Liver (tissue), 9 donors: ENCODE results near the gene NPW. TPM values are rescaled to one million over a fixed set of nuclear protein-coding genes. Genes with fewer than 3 reads are reported as not detected.

Source experiments
- DNase-seq: peaks from one replicate; pipeline ENCODE4 v3.0.0-alpha.2; 2017; ENCODE audit warnings: low spot score
- H3K27ac ChIP-seq, 2 donors: one replicate each; pipeline ENCODE4 v1.7.0; 2013; ENCODE audit warnings: inconsistent platforms in 2 of 2, low read length in 2 of 2, control low read depth in 1 of 2, low read depth in 1 of 2, mild to moderate bottlenecking in 1 of 2
- H3K27me3 ChIP-seq, 4 donors: one replicate each; pipeline versions ENCODE4 v1.6.1 to v1.7.0; 2013; ENCODE audit warnings: low read length in 3 of 4, inconsistent platforms in 1 of 4, mild to moderate bottlenecking in 1 of 4, moderate library complexity in 1 of 4; ENCODE audit not compliant: control insufficient read depth in 4 of 4, insufficient read depth in 4 of 4
- H3K36me3 ChIP-seq, 4 donors: one replicate each; pipeline versions ENCODE4 v1.6.1 to v1.7.0; 2013; ENCODE audit warnings: low read length in 3 of 4, mild to moderate bottlenecking in 3 of 4, low read depth in 1 of 4, moderate library complexity in 1 of 4; ENCODE audit not compliant: control insufficient read depth in 4 of 4, insufficient read depth in 3 of 4
- H3K4me1 ChIP-seq, 4 donors: one replicate each; pipeline versions ENCODE4 v1.6.1 to v1.7.0; 2013; ENCODE audit warnings: low read length in 3 of 4, mild to moderate bottlenecking in 3 of 4, moderate library complexity in 1 of 4; ENCODE audit not compliant: control insufficient read depth in 4 of 4, insufficient read depth in 4 of 4
- H3K4me3 ChIP-seq, 3 donors: one replicate each; pipeline versions ENCODE4 v1.6.1 to v1.7.0; 2013; ENCODE audit warnings: low read length in 3 of 3, control low read depth in 1 of 3, low read depth in 1 of 3, mild to moderate bottlenecking in 1 of 3
- H3K9ac ChIP-seq, 2 donors: one replicate each; pipeline ENCODE4 v1.7.0; 2013; ENCODE audit warnings: low read length in 2 of 2, mild to moderate bottlenecking in 2 of 2, moderate library complexity in 2 of 2, control low read depth in 1 of 2, low read depth in 1 of 2
- H3K9me3 ChIP-seq, 4 donors: one replicate each; pipeline versions ENCODE4 v1.6.1 to v1.7.0; 2013; ENCODE audit warnings: low read length in 3 of 4; ENCODE audit not compliant: control insufficient read depth in 4 of 4
- ATF3 ChIP-seq: IDR thresholded peaks from 2 replicates; pipeline ENCODE4 v1.6.1; 2016; ENCODE audit warnings: antibody characterized with exemption
- FOXA1 ChIP-seq: IDR thresholded peaks from 2 replicates; pipeline ENCODE4 v1.6.1; 2016; ENCODE audit warnings: antibody characterized with exemption
- FOXA2 ChIP-seq: IDR thresholded peaks from 2 replicates; pipeline ENCODE4 v1.6.1; 2016; ENCODE audit warnings: antibody characterized with exemption
- HNF4A ChIP-seq, 2 donors: conservative IDR thresholded peaks; 2 replicates each; pipeline ENCODE4 v1.6.1; 2016; ENCODE audit warnings: antibody characterized with exemption in 2 of 2, mild to moderate bottlenecking in 2 of 2
- HNF4G ChIP-seq: IDR thresholded peaks from 2 replicates; pipeline ENCODE4 v1.6.1; 2016; ENCODE audit warnings: antibody characterized with exemption
- JUND ChIP-seq, 2 donors: IDR thresholded peaks; 2 replicates each; pipeline ENCODE4 v1.6.1; 2016; ENCODE audit warnings: antibody characterized with exemption in 2 of 2
- MAX ChIP-seq: IDR thresholded peaks from 2 replicates; pipeline ENCODE4 v1.6.1; 2016; ENCODE audit warnings: antibody characterized with exemption
- RXRA ChIP-seq, 2 donors: IDR thresholded peaks; 2 replicates each; pipeline ENCODE4 v1.6.1; 2017 to 2018; ENCODE audit warnings: antibody characterized with exemption in 2 of 2, mild to moderate bottlenecking in 1 of 2
- SP1 ChIP-seq: IDR thresholded peaks from 2 replicates; pipeline ENCODE4 v1.6.1; 2018; ENCODE audit warnings: antibody characterized with exemption, mild to moderate bottlenecking
- TAF1 ChIP-seq: conservative IDR thresholded peaks from 2 replicates; pipeline ENCODE4 v1.6.1; 2016; ENCODE audit warnings: antibody characterized with exemption, mild to moderate bottlenecking
- ZBTB33 ChIP-seq: IDR thresholded peaks from 2 replicates; pipeline ENCODE4 v1.6.1; 2016; ENCODE audit warnings: antibody characterized with exemption
- WGBS: extraction: QIAGEN DNeasy Blood & Tissue Kit; methylation state at CpG from one replicate; pipeline ENCODE4 v1.1.7; 2013; 5-methylcytosine and 5-hydroxymethylcytosine counted together
- polyA plus RNA-seq, 2 donors: library from polyadenylated mRNA; stranded (reverse) in 1 of 2; unstranded in 1 of 2; fragments of 200-250 nt in 1 of 2; fragments of >200 nt in 1 of 2; fragmentation: Nextera tagmentation in 1 of 2; extraction: Ambion mirVana in 1 of 2; gene quantifications; one replicate each; pipeline versions ENCODE4 v1.2.1 to v1.2.3, GENCODE V29; 2013 to 2015
- total RNA-seq, 2 donors: library from RNA; depleted of rRNA; stranded (reverse); fragments of >200 nt; gene quantifications; one replicate each; pipeline ENCODE4 v1.2.3, GENCODE V29; 2014
- TF ChIP-seq, protein P1 (sequence below): fragments of 150-350 bp; IDR thresholded peaks from 2 replicates; pipeline ENCODE4 v1.5.1; 2017; ENCODE audit warnings: improper control_type of control experiment, low read depth, low read length; ENCODE audit not compliant: missing input control
- donor health status: healthy.
- donor health status: healthy.
- donor health status: healthy.
- donor health status: healthy.
- donor health status: healthy.

The NPW gene
- total and polyA plus RNA-seq, 4 donors = 1.3 to 20.6 (median 9.1) TPM

- H3K27ac ChIP-seq = peak overlapping the region; percentile 40 to 83
- peaks cover 0 to 4% (median 1%) of the 10 kb centered on the region in 4 donors for H3K27me3 ChIP-seq
- peaks cover 0 to 17% (median under 1%) of the 10 kb centered on the region in 4 donors for H3K36me3 ChIP-seq
- H3K4me3 ChIP-seq = peak overlapping the region; percentile 65 to 90 (median 77)
- WGBS = 10% methylated on average over 58 of the region's 58 CpGs
- TF ChIP-seq HNF4A (conservative IDR thresholded peaks at IDR 0.05) = peak; percentile 79 to 81
- TF ChIP-seq RXRA (IDR thresholded peaks at IDR 0.05) = peak in 1 of 2 donors; percentile 18
- TF ChIP-seq TAF1 = no peak
- TF ChIP-seq FOXA1 = no peak
- TF ChIP-seq JUND (IDR thresholded peaks at IDR 0.05) = no peak
- TF ChIP-seq SP1 = peak; percentile 27
- H3K4me1 ChIP-seq = peaks cover 6 to 42% (median 17%) of the 10 kb centered on the region in 4 donors
- DNase-seq = peak; percentile 59
- H3K9ac ChIP-seq = peak overlapping the region; percentile 4 to 56
- no peaks in the 10 kb centered on the region for H3K9me3 ChIP-seq
Measured at GRCh38 chr16:1984347-1985225, 35.0 kb upstream of the NPW start.

DNA sequence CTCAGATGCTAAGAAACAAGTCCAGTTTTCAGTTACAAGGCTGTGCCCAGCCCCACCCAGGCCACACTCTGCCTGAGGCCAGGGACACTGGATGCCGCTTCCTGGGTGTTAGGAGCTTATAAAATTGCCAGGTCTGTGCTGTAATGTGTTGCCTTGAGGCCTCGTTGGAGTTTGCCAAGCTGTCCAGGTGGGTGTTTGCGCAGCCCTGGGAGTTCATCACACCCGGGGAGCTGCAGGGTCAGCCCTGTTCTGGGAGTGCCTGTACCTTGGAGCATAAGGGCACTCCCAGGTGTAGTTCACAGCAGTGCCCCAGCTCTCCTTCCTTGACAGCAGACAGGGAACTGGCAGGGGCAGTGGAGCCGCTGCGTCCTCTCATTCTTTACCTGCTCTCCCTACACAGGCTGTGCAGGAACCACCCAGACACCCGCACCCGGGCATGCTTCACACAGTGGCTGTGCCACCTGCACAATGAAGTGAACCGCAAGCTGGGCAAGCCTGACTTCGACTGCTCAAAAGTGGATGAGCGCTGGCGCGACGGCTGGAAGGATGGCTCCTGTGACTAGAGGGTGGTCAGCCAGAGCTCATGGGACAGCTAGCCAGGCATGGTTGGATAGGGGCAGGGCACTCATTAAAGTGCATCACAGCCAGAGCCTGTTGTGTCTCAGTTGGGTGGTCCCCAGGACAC lies 34.0 kb upstream of the NPW start:
- Histone ChIP-seq H3K36me3 (peaks cover 0 to 17% (median under 1%) of the 10 kb centered on the region in 4 donors), H3K27ac (no peak overlapping the region), H3K4me1 (peaks cover 10 to 39% (median 20%) of the 10 kb centered on the region in 4 donors), H3K9ac (peak overlapping the region in 1 of 2 donors; percentile 4), H3K9me3 (no peaks in the 10 kb centered on the region), H3K4me3 (no peak overlapping the region), H3K27me3 (peaks cover 0 to 5% (median 2%) of the 10 kb centered on the region in 4 donors)
- TF ChIP-seq HNF4G = no peak
- no peak for TF ChIP-seq SP1
- TF ChIP-seq FOXA1 = no peak
- TF ChIP-seq, protein P1, sequence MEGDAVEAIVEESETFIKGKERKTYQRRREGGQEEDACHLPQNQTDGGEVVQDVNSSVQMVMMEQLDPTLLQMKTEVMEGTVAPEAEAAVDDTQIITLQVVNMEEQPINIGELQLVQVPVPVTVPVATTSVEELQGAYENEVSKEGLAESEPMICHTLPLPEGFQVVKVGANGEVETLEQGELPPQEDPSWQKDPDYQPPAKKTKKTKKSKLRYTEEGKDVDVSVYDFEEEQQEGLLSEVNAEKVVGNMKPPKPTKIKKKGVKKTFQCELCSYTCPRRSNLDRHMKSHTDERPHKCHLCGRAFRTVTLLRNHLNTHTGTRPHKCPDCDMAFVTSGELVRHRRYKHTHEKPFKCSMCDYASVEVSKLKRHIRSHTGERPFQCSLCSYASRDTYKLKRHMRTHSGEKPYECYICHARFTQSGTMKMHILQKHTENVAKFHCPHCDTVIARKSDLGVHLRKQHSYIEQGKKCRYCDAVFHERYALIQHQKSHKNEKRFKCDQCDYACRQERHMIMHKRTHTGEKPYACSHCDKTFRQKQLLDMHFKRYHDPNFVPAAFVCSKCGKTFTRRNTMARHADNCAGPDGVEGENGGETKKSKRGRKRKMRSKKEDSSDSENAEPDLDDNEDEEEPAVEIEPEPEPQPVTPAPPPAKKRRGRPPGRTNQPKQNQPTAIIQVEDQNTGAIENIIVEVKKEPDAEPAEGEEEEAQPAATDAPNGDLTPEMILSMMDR = no peak
- TF ChIP-seq ATF3 = no peak
- TF ChIP-seq HNF4A (conservative IDR thresholded peaks at IDR 0.05) = no peak
- TF ChIP-seq FOXA2 = no peak
- no peak for TF ChIP-seq ZBTB33
- no peak for TF ChIP-seq MAX
- WGBS = 82% methylated on average over 14 of the region's 14 CpGs
- DNase-seq = no peak
